SHP77 treated with DMSO at 0.1 percent for 48 hours (cell line): ENCODE results near the gene DCTPP1.

Source experiments
- DNase-seq: peaks from one replicate; lab custom pipeline; 2025; lab: John Stamatoyannopoulos, UW

The DCTPP1 gene

DNA sequence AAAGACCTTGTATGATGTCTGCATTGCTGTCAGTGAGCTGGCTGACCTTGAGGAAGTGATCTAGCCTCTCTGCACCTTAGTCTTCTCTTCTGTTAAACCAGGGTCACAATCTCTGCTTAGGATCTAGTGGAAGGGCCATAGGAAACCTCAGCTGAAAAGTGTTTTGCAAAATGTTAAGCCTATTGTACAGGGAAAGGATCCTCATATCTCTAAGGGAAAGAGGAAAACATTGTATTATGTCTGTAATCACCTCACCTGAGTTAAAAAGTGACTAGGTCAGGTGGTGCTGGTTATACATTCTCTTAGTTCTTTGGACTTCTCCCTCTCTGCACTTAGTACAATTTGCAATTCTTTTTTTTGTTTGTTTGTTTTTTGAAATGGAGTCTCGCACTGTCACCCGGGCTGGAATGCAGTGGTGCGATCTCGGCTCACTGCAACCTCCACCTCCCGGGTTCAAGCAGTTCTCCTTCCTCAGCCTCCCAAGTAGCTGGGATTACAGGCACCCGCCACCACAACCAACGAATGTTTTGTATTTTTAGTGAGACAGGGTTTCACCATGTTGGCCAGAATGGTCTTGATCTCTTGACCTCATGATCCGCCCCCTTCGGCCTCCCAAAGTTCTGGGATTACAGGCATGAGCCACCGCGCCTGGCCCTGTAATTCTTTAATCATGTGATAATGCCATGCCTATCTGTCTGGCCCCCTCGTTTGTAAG is 17.8 kb upstream of the DCTPP1 start:
- no peak for DNase-seq

GRCh38 chr16:30446203-30446595 is 16.4 kb upstream of the DCTPP1 start:
- no peak for DNase-seq

DNA sequence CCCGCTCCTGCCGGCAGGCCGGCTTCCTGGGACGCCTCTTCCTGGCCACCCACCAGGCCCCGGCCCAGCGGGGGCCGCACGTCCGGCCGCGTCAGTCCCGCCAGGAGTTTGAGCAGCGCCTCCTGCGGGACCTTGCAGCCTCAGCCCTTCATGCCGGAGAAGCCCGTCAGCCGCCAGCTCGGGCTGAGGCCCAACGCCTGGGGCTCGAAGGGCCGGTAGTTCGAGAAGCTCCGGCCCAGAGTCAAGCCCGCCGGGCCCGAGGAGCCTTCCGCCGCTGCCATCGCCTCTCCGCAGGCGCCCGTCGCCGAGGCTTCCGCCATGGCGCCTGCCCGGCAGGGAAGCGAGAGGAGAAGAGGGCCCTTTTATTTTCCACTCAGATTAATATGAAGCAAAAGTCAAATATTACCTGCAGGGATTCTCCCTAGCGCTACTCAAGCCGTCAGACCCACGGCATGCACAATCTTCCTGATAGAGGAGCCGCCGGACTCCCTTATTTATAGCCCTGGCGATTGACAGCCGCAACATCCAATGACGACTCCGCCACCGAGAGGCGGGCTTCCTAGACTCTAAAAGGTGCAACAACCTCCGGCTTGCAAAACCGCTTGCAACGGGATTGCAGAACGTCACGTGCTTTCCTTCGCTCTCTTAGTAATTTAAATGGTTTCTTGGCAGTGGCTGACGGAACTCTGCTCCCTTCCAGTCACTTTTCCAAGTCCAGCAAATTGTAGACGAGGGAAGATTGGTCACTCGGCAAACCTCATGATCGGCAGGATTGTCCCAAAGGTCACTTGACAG is 15.8 kb upstream of the DCTPP1 start, which contains the start of gene SEPHS2:
SEPHS2 (minus strand) TSS at position 467 of the 795 bp plus-strand sequence; CDS start at position 320, 147 bp downstream.
- peak; percentile 98 for DNase-seq

GRCh38 chr16:30445149-30445407 is 15.2 kb upstream of the DCTPP1 start:
- DNase-seq = no peak

DNA sequence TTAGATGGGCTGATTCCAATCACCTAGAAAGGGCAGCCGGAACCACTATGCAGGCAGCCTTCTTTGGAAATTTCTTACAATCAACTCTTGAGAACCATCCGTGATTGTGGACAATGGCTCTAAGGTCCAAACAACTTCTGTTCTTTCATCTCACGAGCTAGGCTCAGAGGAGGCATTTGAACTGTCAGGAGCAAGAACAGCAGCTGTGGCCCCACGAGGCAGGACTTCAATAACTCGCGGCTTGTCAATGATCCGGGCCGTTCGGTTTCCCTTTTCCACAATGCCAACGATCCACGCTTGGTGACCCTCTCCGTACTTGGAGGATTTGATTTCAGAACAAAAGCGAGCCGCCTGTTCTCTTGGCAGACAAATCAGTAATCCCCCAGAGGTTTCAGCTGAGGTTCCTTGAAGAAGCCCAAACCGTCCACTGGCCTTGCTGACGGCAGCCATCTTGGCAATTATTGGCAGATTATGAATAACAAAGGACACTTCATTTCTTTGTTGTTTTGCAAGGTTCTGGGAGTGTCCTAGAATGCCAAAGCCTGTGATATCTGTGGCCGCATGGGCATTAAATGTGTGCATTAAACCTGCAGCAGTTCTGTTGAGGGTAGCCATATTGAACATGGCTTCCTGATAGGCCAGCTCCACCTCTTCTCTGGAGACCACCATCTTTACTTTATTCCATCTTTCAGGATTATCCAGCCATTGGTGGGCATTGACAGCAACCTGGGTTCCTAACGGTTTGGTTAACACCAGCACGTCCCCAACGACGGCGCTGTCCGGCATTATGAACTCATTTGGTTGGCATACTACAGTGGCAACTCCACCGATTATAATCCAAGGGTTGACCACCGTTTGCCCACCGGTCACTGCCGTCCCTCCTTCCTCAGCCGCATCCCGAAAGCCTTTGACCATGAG is 14.7 kb upstream of the DCTPP1 start:
- DNase-seq = no peak

DNA sequence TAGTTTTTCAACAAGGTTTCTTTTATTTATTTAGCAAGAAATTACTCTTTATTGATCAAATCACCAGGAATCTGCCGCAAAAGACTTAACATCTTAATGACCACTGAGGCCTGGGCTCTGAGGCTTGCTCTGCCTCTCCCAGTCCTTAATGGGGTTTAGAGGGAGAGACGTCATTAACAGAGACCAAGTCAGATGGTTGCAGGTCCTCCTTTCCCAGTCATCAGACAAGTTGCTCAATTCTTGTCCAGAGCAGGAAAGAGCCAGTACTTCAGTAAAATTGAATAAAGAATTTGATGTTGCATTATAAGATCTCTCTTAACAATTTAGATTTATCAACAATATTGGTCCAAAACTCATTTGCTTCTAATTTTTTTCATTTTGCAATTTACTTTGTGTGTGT is 13.8 kb upstream of the DCTPP1 start:
- DNase-seq = no peak

DNA sequence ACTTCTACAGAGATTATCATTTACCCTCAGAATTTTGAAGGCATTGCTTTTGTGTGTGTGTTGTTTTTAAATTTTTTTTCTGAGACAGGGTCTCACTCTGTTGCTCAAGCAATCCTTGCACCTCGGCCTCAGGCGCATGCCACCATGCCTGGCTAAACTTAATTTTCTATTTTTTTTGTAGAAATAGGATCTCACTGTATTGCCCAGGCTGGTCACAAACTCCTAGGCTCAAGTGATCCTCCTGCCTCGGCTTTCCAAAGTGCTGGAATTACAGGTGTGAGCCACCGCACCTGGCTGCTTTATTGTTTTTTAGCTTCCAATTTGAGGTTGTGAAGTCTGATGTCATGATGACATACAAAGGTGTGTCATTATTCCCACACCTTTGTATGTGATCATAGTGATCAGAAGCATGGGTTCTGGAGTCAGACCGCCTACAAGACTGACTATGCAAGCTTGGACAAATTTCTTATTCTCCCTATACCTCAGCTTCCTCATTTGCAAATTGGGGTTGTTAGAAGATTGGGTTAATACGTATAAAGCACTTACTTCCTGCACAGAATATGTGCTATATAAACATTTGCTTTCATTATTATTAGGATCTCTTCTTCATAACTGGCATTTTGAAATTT is 10.0 kb upstream of the DCTPP1 start:
- no peak for DNase-seq

DNA sequence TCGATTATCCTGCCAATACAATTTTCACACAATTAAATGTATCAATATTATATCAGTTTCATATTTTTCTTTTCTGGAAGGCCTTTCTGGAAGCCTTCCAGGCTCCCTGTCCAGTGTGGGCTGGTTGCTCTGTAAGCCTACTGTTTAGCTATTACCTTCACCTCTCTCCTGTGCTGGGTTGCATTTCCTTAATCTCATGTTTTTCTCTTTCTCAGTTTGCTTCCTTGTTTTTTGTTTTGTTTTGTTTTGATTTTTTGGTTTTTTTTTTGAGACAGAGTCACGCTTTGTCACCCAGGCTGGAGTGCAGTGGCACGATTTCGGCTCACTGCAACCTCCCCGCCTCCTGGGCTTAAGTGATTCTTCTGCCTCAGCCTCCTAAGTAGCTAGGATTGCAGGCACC is 9.0 kb upstream of the DCTPP1 start:
- DNase-seq = no peak

DNA sequence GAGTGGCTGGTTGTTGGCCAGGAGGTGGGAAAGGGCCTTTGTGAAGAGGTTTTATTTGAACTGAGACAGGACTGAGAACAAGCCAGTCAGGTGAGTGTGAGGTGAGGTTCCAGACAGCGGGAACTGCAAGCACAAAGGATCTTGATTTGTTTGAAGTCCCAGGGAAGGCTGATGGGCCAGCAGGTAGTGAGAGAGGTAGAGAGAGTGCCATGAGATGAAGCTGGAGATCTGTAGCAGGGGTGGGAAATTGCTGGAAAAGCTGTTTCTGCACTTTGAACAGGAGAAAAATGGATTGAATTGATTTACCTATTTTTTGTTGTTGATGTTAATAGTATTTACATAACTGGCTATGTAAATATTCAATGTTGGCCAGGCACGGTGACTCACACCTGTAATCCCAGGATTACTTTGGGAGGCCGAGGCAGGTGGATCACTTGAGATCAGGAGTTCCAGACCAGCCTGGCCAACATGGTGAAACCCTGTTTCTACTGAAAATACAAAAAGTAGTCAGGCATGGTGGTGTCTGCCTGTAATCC is 7.7 kb upstream of the DCTPP1 start:
- no peak for DNase-seq

DNA sequence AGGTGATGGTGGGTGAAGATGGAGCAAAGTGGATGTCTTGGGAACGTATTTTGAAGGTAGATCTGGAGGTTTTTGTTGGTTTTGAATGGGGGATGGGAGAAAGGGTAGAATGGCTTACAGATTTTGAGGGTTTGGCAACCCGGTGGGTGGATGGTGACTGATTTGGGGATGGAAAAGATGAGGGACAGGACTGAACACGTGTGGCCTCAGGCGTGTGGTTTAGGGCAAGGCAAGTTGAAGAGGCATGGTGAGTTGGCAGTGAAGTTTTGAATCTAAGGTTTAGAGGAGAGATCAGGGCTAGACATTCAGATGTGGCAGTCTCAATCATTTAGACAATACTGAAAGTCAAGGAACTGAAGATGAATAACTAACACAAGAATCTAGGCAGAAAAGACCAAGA is 5.0 kb upstream of the DCTPP1 start:
- DNase-seq = no peak

- peak; percentile 95 for DNase-seq
Measured at GRCh38 chr16:30430428-30430970, 669 bp upstream of the DCTPP1 start.

DNA sequence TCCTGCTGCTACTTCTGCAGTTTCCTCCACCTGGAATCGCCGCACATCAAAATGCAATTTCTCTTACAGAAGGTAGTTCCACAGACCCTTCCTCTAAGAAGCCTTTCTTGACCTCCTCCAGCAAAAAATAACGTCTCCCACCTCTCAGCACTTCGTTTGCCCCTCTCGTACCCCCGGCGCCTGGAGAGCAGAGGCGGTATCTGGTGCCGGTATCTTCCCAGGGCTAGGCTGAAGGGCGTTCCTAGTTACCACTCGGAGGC is 482 bp downstream of the DCTPP1 start:
- no peak for DNase-seq

DNA sequence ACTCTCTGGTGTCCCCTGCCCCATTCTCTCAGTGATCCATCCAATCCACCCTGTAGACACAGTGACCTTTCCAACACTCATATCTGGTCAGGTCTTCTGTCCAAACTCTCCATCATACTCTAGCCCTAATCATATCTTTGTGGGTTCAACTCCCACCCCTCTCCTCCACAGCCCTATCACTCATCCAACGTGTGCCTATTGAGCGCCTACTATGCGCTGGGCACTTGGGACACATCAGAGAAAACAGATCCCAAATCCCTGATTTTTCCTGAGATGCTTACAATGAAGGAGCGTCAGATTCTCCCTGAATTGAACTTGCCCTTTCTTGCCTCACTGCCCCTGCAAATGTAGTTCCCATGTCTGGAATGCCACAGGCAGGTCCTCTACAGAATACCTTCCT is 1.8 kb downstream of the DCTPP1 start:
- no peak for DNase-seq

GRCh38 chr16:30421010-30421409 is 8.8 kb downstream of the DCTPP1 start:
- DNase-seq = no peak

DNA sequence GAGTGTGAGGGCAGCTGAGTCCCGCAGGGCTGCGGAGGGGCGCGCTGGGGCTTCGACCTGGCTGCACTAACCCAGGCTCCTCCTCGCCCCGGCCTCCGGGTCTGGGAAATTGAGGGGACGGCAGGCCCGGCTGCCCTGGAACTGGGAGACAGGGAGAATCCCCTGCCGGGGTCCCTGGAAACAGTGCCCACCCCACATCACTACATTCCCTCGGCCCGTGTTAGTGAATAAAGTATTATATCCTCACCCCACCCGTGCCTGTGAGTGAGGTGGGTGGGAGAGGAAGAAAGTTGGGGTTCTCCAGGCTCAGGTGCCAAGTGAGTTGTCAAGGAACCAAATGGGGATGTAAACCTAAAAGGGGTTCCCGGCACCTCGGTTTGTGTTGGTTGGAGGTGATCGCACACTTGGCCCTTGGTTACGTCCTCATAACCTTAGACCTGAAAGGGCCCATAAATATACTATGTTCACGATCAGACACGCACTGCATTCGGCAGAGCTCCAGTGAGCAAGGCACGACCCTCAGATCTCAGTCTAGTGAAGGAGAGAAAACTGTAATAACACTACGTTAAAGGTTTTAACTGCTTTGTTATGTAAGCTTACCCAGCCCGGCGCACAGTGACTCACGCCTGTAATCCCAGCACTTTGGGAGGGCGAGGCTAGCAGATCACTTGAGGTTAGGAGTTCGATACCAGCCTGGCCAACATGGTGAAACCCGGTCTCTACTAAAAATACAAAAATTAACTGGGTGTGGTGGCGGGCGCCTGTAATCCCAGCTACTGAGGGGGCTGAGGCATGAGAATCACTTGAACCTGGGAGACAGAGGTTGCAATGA is 11.3 kb downstream of the DCTPP1 start:
- no peak for DNase-seq

DNA sequence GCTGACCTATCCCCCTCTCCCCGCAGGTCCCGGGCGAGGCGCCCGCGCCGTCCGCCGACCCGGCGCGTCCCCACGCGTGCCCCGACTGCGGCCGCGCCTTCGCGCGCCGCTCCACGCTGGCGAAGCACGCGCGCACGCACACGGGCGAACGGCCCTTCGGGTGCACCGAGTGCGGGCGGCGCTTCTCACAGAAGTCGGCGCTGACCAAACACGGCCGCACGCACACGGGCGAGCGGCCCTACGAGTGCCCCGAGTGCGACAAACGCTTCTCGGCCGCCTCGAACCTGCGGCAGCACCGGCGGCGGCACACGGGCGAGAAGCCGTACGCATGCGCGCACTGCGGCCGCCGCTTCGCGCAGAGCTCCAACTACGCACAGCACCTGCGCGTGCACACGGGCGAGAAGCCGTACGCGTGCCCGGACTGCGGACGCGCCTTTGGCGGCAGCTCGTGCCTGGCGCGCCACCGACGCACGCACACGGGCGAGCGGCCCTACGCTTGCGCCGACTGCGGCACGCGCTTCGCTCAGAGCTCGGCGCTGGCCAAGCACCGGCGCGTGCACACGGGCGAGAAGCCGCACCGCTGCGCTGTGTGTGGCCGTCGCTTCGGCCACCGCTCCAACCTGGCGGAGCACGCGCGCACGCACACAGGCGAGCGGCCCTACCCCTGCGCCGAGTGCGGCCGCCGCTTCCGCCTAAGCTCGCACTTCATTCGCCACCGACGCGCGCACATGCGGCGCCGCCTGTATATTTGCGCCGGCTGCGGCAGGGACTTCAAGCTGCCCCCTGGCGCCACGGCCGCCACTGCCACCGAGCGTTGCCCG is 12.1 kb downstream of the DCTPP1 start:
- peak; percentile 96 for DNase-seq

DNA sequence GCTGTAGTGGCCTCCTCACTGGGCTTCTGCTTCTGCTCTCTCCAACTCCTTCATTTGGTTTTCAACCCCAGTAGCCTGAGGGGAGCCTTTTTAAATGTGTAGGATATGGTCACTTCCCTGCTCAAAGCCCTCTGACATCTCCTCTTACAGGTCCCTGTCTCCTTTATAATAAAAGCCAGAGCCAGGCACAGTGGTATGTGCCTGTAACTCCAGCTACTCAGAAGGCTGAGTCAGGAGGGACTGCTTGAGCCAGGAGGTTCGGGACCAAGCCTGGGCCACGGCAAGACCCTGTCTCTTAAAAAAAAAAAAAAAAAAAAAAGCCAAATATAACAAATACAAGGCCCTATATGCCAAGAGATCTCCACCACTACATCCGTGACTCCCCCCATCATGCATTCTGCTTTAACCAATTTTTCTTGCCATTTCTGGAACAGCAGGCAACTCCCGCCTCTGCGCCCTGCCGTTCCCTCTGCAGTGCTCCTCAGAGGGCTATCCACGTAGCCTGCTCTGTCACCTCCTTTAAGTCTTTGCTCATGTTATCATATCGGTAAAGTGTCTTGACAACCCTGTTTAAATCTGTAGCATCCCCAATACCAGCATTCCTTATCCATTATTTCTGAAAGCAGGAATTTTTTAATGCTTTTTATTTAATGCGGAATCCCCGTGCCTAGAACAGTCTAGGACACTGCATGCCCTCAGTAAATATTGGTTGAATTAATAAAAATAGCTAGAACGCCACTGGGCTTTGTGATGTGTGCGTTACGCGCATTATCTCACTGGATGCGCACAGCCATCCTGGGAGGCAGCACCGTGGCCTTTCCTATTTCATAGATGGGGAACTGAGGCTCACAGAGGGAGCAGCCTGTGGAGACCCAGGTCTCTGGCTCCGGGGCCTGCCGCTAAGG is 13.0 kb downstream of the DCTPP1 start:
- no peak for DNase-seq

- DNase-seq = no peak
Measured at GRCh38 chr16:30416047-30416603, 13.7 kb downstream of the DCTPP1 start.

DNA sequence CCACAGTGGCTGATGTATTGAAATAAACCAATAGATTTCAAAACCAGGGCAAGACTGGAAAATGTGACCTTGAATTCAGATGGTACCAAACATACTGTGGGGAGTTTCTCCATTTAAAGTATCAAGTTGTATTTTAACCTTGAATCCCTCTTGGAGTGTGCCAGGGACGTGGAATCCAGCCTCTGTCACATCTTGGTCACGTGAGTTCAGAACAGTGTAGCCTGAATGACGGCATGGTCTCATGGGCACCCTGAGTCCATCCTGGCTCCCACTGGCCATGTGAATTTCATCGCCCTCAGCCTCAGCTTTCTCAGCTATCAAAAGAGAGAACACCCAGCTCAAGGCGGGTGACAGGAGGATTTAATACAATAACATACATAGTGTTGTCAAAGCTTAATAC is 15.7 kb downstream of the DCTPP1 start:
- DNase-seq = no peak
